OCI-LY3 (cell line): Measurements from ENCODE around the gene NEMP2.
"Not testable (repeated sequence)": the region's sequence is repeated elsewhere in the genome, so short reads cannot be mapped to it uniquely, and the experiment has no call there.

Source experiments
- EZH2phosphoT487 ChIP-seq: fragments of 200-600 bp; shearing (Covaris generic); IDR thresholded peaks from 2 replicates; pipeline ENCODE4 v1.6.1; 2018; ENCODE audit warnings: antibody characterized with exemption, mixed run types, low read depth
- TF ChIP-seq, protein P1 (sequence below): fragments of 200-600, 300-600 bp; sonication (generic); IDR thresholded peaks from 2 replicates; pipeline ENCODE4 v1.5.1; 2014; ENCODE audit warnings: antibody characterized with exemption, low read length, low read depth

- TF ChIP-seq, protein P1, sequence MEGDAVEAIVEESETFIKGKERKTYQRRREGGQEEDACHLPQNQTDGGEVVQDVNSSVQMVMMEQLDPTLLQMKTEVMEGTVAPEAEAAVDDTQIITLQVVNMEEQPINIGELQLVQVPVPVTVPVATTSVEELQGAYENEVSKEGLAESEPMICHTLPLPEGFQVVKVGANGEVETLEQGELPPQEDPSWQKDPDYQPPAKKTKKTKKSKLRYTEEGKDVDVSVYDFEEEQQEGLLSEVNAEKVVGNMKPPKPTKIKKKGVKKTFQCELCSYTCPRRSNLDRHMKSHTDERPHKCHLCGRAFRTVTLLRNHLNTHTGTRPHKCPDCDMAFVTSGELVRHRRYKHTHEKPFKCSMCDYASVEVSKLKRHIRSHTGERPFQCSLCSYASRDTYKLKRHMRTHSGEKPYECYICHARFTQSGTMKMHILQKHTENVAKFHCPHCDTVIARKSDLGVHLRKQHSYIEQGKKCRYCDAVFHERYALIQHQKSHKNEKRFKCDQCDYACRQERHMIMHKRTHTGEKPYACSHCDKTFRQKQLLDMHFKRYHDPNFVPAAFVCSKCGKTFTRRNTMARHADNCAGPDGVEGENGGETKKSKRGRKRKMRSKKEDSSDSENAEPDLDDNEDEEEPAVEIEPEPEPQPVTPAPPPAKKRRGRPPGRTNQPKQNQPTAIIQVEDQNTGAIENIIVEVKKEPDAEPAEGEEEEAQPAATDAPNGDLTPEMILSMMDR = not testable (repeated sequence)
- TF ChIP-seq EZH2phosphoT487 = not testable (repeated sequence)
These were observed 39.8 kb downstream of the NEMP2 start for GRCh38 chr2:190494600-190495227.
